AG09319 (cell line): ENCODE results near the gene EFNA1.
"Not testable (repeated sequence)": the region's sequence is repeated elsewhere in the genome, so short reads cannot be mapped to it uniquely, and the experiment has no call there.

Experiments
- DNase-seq: peaks from one replicate; pipeline ENCODE4 v3.0.0-alpha.2; 2010; ENCODE audit warnings: low read depth; ENCODE audit errors: extremely low read depth
- TF ChIP-seq, protein P1 (sequence below): IDR thresholded peaks from 2 replicates; pipeline ENCODE4 v1.5.1; 2011; ENCODE audit warnings: low read depth, mild to moderate bottlenecking, inconsistent platforms, low read length, moderate library complexity

Gene EFNA1

GRCh38 chr1:155141749-155142148, 14.1 kb downstream of the EFNA1 start:
- no peak for DNase-seq
- TF ChIP-seq, protein P1, sequence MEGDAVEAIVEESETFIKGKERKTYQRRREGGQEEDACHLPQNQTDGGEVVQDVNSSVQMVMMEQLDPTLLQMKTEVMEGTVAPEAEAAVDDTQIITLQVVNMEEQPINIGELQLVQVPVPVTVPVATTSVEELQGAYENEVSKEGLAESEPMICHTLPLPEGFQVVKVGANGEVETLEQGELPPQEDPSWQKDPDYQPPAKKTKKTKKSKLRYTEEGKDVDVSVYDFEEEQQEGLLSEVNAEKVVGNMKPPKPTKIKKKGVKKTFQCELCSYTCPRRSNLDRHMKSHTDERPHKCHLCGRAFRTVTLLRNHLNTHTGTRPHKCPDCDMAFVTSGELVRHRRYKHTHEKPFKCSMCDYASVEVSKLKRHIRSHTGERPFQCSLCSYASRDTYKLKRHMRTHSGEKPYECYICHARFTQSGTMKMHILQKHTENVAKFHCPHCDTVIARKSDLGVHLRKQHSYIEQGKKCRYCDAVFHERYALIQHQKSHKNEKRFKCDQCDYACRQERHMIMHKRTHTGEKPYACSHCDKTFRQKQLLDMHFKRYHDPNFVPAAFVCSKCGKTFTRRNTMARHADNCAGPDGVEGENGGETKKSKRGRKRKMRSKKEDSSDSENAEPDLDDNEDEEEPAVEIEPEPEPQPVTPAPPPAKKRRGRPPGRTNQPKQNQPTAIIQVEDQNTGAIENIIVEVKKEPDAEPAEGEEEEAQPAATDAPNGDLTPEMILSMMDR: no peak

DNA sequence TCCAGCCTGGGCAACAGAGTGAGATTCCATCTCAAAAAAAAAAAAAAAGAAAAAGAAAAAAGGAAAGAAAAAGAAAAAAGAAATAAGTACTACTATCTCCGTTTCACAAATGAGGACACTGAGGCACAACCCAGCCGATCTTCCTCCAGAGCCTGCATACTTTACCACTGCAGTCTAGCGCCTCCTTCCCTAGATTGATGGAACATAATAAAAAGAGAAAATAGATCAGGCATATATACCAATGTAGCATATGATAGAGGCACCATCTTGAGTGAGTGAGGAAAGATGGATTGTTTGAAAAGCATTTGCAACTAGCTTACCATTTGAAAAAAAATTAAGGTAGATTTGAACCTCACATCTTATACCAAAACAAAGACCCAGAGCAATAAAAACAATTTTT, 17.8 kb downstream of the EFNA1 start:
- TF ChIP-seq, protein P1: no peak
- DNase-seq: no peak

DNA sequence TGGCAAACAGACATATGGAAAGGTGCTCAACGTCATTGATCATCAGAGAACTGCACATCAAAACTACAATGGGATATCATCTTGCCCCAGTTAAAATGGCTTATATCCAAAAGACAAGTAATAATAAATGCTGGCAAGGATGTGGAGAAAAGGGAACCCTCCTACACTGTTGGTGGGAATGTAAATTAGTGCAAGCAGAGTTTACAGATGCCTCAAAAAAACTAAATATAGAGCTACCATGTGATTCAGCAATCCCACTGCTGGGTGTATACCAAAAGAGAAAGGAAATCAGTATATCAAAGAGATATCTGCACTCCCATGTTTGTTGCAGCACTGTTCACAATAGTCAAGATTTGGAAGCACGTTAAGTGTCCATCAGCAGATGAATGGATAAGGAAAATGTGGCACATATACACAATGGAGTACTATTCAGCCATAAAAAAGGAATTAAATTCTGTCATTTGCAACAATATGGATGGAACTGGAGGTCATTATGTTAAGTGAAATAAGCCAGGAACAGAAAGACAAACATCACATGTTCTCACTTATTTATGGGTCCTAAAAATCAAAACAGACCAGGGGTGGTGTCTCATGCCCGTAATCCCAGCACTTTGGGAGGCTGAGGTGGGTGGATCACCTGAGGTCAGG, 28.4 kb downstream of the EFNA1 start:
- DNase-seq: not testable (repeated sequence)

- DNase-seq: no peak
- TF ChIP-seq, protein P1: no peak
Measured at GRCh38 chr1:155158991-155159390, 31.3 kb downstream of the EFNA1 start.

GRCh38 chr1:155160128-155160527, 32.5 kb downstream of the EFNA1 start:
- TF ChIP-seq, protein P1: no peak
- DNase-seq: no peak

- not testable (repeated sequence) for DNase-seq
Measured at GRCh38 chr1:155162631-155163030, 35.0 kb downstream of the EFNA1 start.

- not testable (repeated sequence) for DNase-seq
Measured at GRCh38 chr1:155163785-155164184, 36.1 kb downstream of the EFNA1 start.

GRCh38 chr1:155164625-155165024, 36.9 kb downstream of the EFNA1 start:
- not testable (repeated sequence) for DNase-seq

DNA sequence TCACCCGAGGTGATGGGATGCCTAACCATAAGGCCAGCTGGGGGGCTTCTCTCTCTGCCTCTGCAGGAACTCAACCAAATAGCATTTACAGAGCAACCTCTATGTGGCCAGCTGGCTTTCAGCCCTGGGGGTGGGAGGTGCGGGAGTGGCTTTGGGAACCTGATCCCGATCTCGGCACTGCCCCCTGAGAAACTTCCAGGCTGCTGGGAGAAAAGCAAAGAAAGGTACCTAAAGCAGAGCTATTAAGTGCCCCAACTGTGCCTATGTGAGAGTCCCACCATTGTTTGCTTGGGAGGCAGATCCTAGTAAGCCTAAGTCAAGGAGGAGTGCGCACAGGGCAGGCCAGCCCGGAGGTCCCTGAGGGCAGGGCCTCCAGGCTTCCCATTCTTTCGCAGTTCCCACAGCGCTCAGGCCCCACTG, 38.4 kb downstream of the EFNA1 start:
- TF ChIP-seq, protein P1: no peak

More for the DNA sequence above, 38.4 kb downstream of the EFNA1 start:
- DNase-seq: no peak
